Fibroblast of lung (primary cell): Measurements from ENCODE around the gene ANXA6. TPM values are rescaled to one million over a fixed set of nuclear protein-coding genes. Genes with fewer than 3 reads are reported as not detected.

Source experiments
- DNase-seq, 2 donors: peaks; one replicate each; pipeline versions ENCODE4 v3.0.0 to v3.0.0-alpha.2; 2010; ENCODE audit warnings: low read depth in 2 of 2
- H2AFZ ChIP-seq: 2 replicates; pipeline ENCODE4 v1.5.1; 2012; ENCODE audit warnings: low read length, control low read depth, inconsistent platforms
- H3K27ac ChIP-seq: 2 replicates; pipeline ENCODE4 v1.5.1; 2011; ENCODE audit warnings: low read length, control low read depth; ENCODE audit not compliant: insufficient read depth
- H3K27me3 ChIP-seq: 2 replicates; pipeline ENCODE4 v1.5.1; 2011; ENCODE audit warnings: mild to moderate bottlenecking, low read length; ENCODE audit not compliant: control insufficient read depth, insufficient read depth
- H3K36me3 ChIP-seq: 2 replicates; pipeline ENCODE4 v1.5.1; 2011; ENCODE audit warnings: low read length; ENCODE audit not compliant: control insufficient read depth, insufficient read depth
- H3K4me1 ChIP-seq: 2 replicates; pipeline ENCODE4 v1.5.1; 2011; ENCODE audit warnings: low read length; ENCODE audit not compliant: control insufficient read depth, insufficient read depth; ENCODE audit errors: extremely low read depth
- H3K4me2 ChIP-seq: 2 replicates; pipeline ENCODE4 v1.5.1; 2011; ENCODE audit warnings: low read length, control low read depth; ENCODE audit not compliant: insufficient read depth; ENCODE audit errors: extremely low read depth
- H3K4me3 ChIP-seq, 4 experiments: fragments of 200-600 bp in 1 of 4; sonication (generic) in 1 of 4; replicated peaks in 1 of 4; 2 replicates each; pipeline ENCODE4 v1.5.1; 2011 to 2016; ENCODE audit warnings: low read length in 4 of 4, low read depth in 3 of 4, mild to moderate bottlenecking in 3 of 4, control low read depth in 2 of 4, inconsistent platforms in 1 of 4, mixed read lengths in 1 of 4; ENCODE audit not compliant: insufficient read depth in 1 of 4; ENCODE audit errors: control extremely low read depth in 1 of 4
- H3K79me2 ChIP-seq: 2 replicates; pipeline ENCODE4 v1.5.1; 2012; ENCODE audit warnings: mild to moderate bottlenecking, low read length, inconsistent platforms; ENCODE audit not compliant: control insufficient read depth, insufficient read depth
- H3K9ac ChIP-seq: 2 replicates; pipeline ENCODE4 v1.5.1; 2011; ENCODE audit warnings: mild to moderate bottlenecking, low read length, control low read depth; ENCODE audit not compliant: insufficient read depth
- H3K9me3 ChIP-seq: 2 replicates; pipeline ENCODE4 v1.5.1; 2012; ENCODE audit warnings: low read depth, low read length; ENCODE audit not compliant: control insufficient read depth, insufficient read depth
- H4K20me1 ChIP-seq: 2 replicates; pipeline ENCODE4 v1.5.1; 2011; ENCODE audit warnings: low read length; ENCODE audit not compliant: control insufficient read depth, insufficient read depth; ENCODE audit errors: extremely low read depth
- EZH2 ChIP-seq: IDR thresholded peaks from 2 replicates; pipeline ENCODE4 v1.5.1; 2012; ENCODE audit warnings: low read length, control low read depth, mild to moderate bottlenecking; ENCODE audit errors: missing control alignments
- polyA plus RNA-seq, 2 donors: library from polyadenylated mRNA; depleted of rRNA in 1 of 2; stranded (reverse) in 1 of 2; unstranded in 1 of 2; fragments of >200 nt; gene quantifications; 2 replicates each; pipeline ENCODE4 v1.2.1, GENCODE V29; 2011 to 2012; ENCODE audit warnings: missing spikeins in 1 of 2
- total RNA-seq: library from RNA; depleted of rRNA; stranded (reverse); fragments of >200 nt; gene quantifications from 2 replicates; pipeline ENCODE4 v1.2.1, GENCODE V29; 2014
- TF ChIP-seq, protein P1 (sequence below), 2 donors: IDR thresholded peaks in 1 of 2; conservative IDR thresholded peaks in 1 of 2; 1 replicate in 1 of 2; 2 replicates in 1 of 2; pipeline ENCODE4 v1.5.1; 2011 to 2012; ENCODE audit warnings: low read length in 2 of 2, control low read depth in 1 of 2, inconsistent platforms in 1 of 2, low read depth in 1 of 2, mild to moderate bottlenecking in 1 of 2

Gene ANXA6
- total and polyA plus RNA-seq, 2 donors (not counting 1 experiment from before 2014, with no cell fraction given) = 591 to 615 TPM

DNA sequence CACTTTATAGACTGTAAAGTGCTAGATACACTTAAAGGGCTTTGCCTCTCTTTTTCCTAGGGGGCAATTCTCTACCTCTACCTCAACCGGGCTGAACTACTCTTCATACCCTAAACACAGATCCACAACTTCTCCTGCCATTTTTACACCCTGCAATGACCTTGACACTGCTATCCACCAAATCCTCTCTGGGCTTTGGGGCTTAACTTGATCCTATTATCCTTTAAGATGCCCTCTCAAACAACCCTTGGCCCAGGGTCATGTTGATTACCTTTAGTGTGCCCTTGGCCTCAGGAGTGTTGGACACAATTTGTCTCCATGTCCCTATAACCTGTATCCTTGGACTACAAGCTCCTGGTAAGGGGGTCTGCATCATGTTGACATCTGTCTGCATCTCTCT, 19.5 kb downstream of the ANXA6 start:
- no peaks in the 10 kb centered on the region for H3K9me3 ChIP-seq
- H3K9ac ChIP-seq = no peak overlapping the region
- peaks cover 4% of the 10 kb centered on the region for H4K20me1 ChIP-seq
- H3K4me1 ChIP-seq = peaks cover 6% of the 10 kb centered on the region
- no peak for DNase-seq
- peaks cover 45% of the 10 kb centered on the region for H3K36me3 ChIP-seq
- no peaks in the 10 kb centered on the region for H3K27me3 ChIP-seq
- no peak overlapping the region for H3K4me3 ChIP-seq
- H3K4me2 ChIP-seq = no peak overlapping the region
- H2AFZ ChIP-seq = no peak overlapping the region
- peaks cover 34% of the 10 kb centered on the region for H3K79me2 ChIP-seq
- TF ChIP-seq EZH2 = no peak
- TF ChIP-seq, protein P1, sequence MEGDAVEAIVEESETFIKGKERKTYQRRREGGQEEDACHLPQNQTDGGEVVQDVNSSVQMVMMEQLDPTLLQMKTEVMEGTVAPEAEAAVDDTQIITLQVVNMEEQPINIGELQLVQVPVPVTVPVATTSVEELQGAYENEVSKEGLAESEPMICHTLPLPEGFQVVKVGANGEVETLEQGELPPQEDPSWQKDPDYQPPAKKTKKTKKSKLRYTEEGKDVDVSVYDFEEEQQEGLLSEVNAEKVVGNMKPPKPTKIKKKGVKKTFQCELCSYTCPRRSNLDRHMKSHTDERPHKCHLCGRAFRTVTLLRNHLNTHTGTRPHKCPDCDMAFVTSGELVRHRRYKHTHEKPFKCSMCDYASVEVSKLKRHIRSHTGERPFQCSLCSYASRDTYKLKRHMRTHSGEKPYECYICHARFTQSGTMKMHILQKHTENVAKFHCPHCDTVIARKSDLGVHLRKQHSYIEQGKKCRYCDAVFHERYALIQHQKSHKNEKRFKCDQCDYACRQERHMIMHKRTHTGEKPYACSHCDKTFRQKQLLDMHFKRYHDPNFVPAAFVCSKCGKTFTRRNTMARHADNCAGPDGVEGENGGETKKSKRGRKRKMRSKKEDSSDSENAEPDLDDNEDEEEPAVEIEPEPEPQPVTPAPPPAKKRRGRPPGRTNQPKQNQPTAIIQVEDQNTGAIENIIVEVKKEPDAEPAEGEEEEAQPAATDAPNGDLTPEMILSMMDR (conservative IDR thresholded peaks at IDR 0.05 in 1 of 2, IDR thresholded peaks at IDR 0.05 in 1 of 2; ENCODE audit: low read depth in 1 of 2, low read length in 2 of 2) = no peak
- no peak overlapping the region for H3K27ac ChIP-seq

DNA sequence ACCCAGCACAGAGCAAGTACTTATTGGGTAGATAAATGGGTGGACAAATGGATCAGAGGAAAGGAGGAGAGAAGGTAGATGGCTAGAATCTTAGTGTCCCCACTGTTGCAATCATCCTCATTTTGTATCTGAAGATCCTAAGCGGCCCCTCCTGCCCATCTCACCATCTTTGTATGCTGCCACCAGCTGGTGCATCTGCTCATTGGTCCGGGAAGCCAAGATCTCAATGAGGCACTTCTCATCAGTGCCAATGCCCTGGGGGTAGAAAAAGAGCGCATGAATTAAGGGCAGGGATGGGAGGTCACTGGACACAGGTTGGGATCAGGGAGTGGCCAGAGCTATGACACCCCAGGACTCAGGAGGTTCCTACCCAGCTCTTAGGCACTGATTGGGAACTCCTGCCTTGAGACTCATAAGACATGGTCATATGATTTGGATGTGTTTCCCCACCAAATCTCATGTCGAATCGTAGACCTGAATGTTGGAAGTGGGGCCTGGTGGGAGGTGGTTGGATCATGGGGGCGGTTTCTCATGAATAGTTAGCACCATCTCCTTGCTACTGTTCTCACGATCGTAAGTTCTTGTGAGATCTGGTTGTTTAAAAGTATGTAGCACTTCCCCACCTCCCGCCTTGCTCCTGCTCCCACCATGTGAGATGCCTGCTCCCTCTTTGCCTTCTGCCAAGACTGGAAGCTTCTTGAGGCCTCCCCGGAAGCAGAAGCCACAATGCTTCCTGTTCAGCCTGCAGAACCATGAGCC, 20.3 kb downstream of the ANXA6 start:
- Histone ChIP-seq H3K4me1 (peaks cover 3% of the 10 kb centered on the region), H3K79me2 (peaks cover 26% of the 10 kb centered on the region), H2AFZ (no peak overlapping the region), H3K4me2 (no peak overlapping the region), H3K4me3 (no peak overlapping the region), H3K9me3 (no peaks in the 10 kb centered on the region), H4K20me1 (no peaks in the 10 kb centered on the region), H3K27me3 (no peaks in the 10 kb centered on the region), H3K27ac (no peak overlapping the region), H3K9ac (no peak overlapping the region), H3K36me3 (peaks cover 52% of the 10 kb centered on the region)
- no peak for TF ChIP-seq EZH2
- TF ChIP-seq, protein P1 (conservative IDR thresholded peaks at IDR 0.05 in 1 of 2, IDR thresholded peaks at IDR 0.05 in 1 of 2; ENCODE audit: low read depth in 1 of 2, low read length in 2 of 2) = no peak
- DNase-seq = no peak

DNA sequence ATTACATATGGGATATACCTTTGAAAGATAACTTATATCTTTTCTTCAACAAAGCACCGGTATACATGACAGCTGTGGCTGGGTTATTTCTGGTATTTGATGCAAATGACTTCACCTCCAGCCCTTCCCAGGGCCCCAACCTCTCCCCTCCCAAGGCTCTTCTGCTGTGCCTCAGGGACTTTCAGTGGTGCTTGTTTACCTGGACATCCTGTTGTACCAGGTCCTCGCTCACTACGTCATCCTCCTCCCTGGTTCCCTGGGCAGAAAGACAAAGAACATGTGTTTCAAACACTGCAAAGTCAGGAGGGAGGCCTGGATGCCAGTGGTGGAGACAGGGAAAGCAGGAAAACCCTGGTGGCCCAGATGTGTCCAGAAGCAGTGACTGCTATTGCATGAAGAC, 23.4 kb downstream of the ANXA6 start:
- no peak overlapping the region for H3K4me3 ChIP-seq
- no peak overlapping the region for H2AFZ ChIP-seq
- H3K36me3 ChIP-seq = peaks cover 63% of the 10 kb centered on the region
- no peak overlapping the region for H3K27ac ChIP-seq
- no peak for DNase-seq
- H3K9me3 ChIP-seq = no peaks in the 10 kb centered on the region
- peaks cover 4% of the 10 kb centered on the region for H3K79me2 ChIP-seq
- no peaks in the 10 kb centered on the region for H4K20me1 ChIP-seq
- no peak overlapping the region for H3K4me2 ChIP-seq
- TF ChIP-seq EZH2 = no peak
- TF ChIP-seq, protein P1 (conservative IDR thresholded peaks at IDR 0.05 in 1 of 2, IDR thresholded peaks at IDR 0.05 in 1 of 2; ENCODE audit: low read depth in 1 of 2, low read length in 2 of 2) = no peak
- no peak overlapping the region for H3K9ac ChIP-seq
- H3K27me3 ChIP-seq = no peaks in the 10 kb centered on the region
- no peaks in the 10 kb centered on the region for H3K4me1 ChIP-seq
